ENCODE measurements around the gene POLR3A. TPM values are rescaled to one million over a fixed set of nuclear protein-coding genes. Genes with fewer than 3 reads are reported as not detected.

Gene POLR3A
- total RNA-seq, 1 experiment from 2014 or later, result 14.9 TPM

DNA sequence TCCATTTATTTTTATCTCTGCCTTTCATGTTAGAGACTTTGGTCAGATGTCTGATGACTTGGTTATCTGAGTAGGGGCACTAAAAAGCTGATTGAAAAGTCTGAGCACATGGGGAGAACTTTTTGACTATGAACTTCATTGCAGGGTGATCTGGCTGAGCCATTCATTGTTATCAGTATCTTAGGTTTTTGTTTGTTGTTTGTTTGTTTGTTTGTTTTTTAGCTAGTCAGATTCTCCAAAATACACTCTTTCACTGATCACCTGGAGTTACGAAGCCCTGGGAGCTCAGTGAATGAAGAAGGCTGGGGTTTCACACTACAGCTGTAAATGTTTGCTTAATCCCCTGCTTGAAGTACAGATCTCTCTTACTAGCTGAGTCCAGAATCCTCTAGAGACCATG lies 74.2 kb downstream of the POLR3A start:
- intact Hi-C loops (cut with micrococcal nuclease; ENCODE audit: unreplicated experiment), result no loop called here
- Histone ChIP-seq H3K27me3 (ENCODE audit: insufficient read depth, low read depth) (no peaks in the 10 kb centered on the region), H3K4me3 (no peak overlapping the region), H3F3A (ENCODE audit: insufficient read depth, low read depth) (peaks cover 5% of the 10 kb centered on the region), H3K79me2 (ENCODE audit: low read depth) (no peaks in the 10 kb centered on the region), H3K4me2 (no peak overlapping the region), H2AFZ (no peak overlapping the region), H3K36me3 (ENCODE audit: low read depth) (no peaks in the 10 kb centered on the region), H3K9me3 (ENCODE audit: insufficient read depth, low read depth) (peaks cover 26% of the 10 kb centered on the region), H3K27ac (no peak overlapping the region), H3K9me2 (ENCODE audit: insufficient read depth) (no peaks in the 10 kb centered on the region), H3K4me1 (replicated peaks; ENCODE audit: insufficient read depth) (peaks cover 5% of the 10 kb centered on the region), H4K20me1 (ENCODE audit: insufficient read depth) (no peaks in the 10 kb centered on the region)
- BruUV-seq (replicated peaks), result no TSS peak
- ChIA-PET CTCF (no interaction called here), POLR2A (ENCODE audit: unreplicated experiment) (no interaction called here)
- DNase-seq, result no peak
- TF ChIP-seq EZH2 (IDR thresholded peaks at IDR 0.05; ENCODE audit: low read depth), result no peak
- TF ChIP-seq, protein P1, sequence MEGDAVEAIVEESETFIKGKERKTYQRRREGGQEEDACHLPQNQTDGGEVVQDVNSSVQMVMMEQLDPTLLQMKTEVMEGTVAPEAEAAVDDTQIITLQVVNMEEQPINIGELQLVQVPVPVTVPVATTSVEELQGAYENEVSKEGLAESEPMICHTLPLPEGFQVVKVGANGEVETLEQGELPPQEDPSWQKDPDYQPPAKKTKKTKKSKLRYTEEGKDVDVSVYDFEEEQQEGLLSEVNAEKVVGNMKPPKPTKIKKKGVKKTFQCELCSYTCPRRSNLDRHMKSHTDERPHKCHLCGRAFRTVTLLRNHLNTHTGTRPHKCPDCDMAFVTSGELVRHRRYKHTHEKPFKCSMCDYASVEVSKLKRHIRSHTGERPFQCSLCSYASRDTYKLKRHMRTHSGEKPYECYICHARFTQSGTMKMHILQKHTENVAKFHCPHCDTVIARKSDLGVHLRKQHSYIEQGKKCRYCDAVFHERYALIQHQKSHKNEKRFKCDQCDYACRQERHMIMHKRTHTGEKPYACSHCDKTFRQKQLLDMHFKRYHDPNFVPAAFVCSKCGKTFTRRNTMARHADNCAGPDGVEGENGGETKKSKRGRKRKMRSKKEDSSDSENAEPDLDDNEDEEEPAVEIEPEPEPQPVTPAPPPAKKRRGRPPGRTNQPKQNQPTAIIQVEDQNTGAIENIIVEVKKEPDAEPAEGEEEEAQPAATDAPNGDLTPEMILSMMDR (conservative IDR thresholded peaks at IDR 0.05), result no peak

DNA sequence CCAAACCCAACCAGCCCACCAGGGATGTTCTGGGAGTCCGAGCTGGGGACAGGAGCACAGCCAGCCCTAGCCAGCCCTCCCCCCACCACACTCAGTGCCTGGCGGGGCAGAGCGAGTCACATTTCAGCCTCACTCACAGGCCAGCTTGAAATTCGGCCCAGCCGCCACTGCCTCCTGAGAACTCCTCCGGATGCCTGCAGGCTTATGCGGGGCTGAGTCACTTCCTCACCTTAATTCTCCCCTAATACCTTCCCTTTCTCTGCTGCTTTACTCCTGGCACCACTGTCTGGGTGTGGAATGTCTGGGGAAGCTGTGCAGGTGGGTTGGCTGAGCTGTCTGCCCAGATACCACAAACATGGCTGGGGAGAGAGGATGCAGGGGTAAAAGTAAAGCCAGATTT lies 80.1 kb downstream of the POLR3A start:
- Histone ChIP-seq H3K4me2 (peak overlapping the region; percentile 66), H2AFZ (peak overlapping the region; percentile 45), H3K4me3 (peak overlapping the region; percentile 7; the same call in 1 of the 2 replicates), H3K9me2 (ENCODE audit: insufficient read depth) (no peaks in the 10 kb centered on the region), H3K9me3 (ENCODE audit: insufficient read depth, low read depth) (peaks cover 27% of the 10 kb centered on the region), H3K27me3 (ENCODE audit: insufficient read depth, low read depth) (no peaks in the 10 kb centered on the region), H4K20me1 (ENCODE audit: insufficient read depth) (no peaks in the 10 kb centered on the region), H3K36me3 (ENCODE audit: low read depth) (no peaks in the 10 kb centered on the region), H3K4me1 (replicated peaks; ENCODE audit: insufficient read depth) (peaks cover 47% of the 10 kb centered on the region), H3K27ac (peak overlapping the region; percentile 85), H3K79me2 (ENCODE audit: low read depth) (no peaks in the 10 kb centered on the region), H3F3A (ENCODE audit: insufficient read depth, low read depth) (peaks cover 42% of the 10 kb centered on the region)
- ChIA-PET POLR2A (ENCODE audit: unreplicated experiment) (interaction anchor here (0.5 to 0.8 kb wide), 4 partner anchors 38 to 104 kb away, joined by 3 to 6 read pairs (median 4); no protein-coding TSS in a partner anchor), CTCF (interaction anchor here (0.6 kb wide), 1 partner anchor 17 kb away, joined by 3 read pairs; no protein-coding TSS in a partner anchor)
- no peak for TF ChIP-seq EZH2 (IDR thresholded peaks at IDR 0.05; ENCODE audit: low read depth)
- TF ChIP-seq, protein P1 (conservative IDR thresholded peaks at IDR 0.05), result no peak
- intact Hi-C loops (cut with micrococcal nuclease; ENCODE audit: unreplicated experiment), result loop anchor here (1.0 kb wide), 2 partner anchors 22 to 92 kb away; no protein-coding TSS in a partner anchor
- peak; percentile 94 to 98 for DNase-seq
- no TSS peak for BruUV-seq (replicated peaks)

- BruUV-seq (replicated peaks), result no TSS peak
- ChIA-PET CTCF (no interaction called here), POLR2A (ENCODE audit: unreplicated experiment) (no interaction called here)
- DNase-seq, result no peak
- Histone ChIP-seq H3K79me2 (ENCODE audit: low read depth) (no peaks in the 10 kb centered on the region), H3K9me2 (ENCODE audit: insufficient read depth) (no peaks in the 10 kb centered on the region), H4K20me1 (ENCODE audit: insufficient read depth) (no peaks in the 10 kb centered on the region), H3K27me3 (ENCODE audit: insufficient read depth, low read depth) (no peaks in the 10 kb centered on the region), H2AFZ (no peak overlapping the region), H3F3A (ENCODE audit: insufficient read depth, low read depth) (peaks cover 69% of the 10 kb centered on the region), H3K4me2 (no peak overlapping the region), H3K36me3 (ENCODE audit: low read depth) (no peaks in the 10 kb centered on the region), H3K9me3 (ENCODE audit: insufficient read depth, low read depth) (peaks cover 10% of the 10 kb centered on the region), H3K4me3 (no peak overlapping the region), H3K4me1 (replicated peaks; ENCODE audit: insufficient read depth) (peaks cover 73% of the 10 kb centered on the region), H3K27ac (no peak overlapping the region)
- no peak for TF ChIP-seq EZH2 (IDR thresholded peaks at IDR 0.05; ENCODE audit: low read depth)
- TF ChIP-seq, protein P1 (conservative IDR thresholded peaks at IDR 0.05), result no peak
- intact Hi-C loops (cut with micrococcal nuclease; ENCODE audit: unreplicated experiment), result no loop called here
Observed at GRCh38 chr10:77946084-77946483, 83.2 kb downstream of the POLR3A start.
